ENCODE data around the gene RGS8.

The RGS8 gene

DNA sequence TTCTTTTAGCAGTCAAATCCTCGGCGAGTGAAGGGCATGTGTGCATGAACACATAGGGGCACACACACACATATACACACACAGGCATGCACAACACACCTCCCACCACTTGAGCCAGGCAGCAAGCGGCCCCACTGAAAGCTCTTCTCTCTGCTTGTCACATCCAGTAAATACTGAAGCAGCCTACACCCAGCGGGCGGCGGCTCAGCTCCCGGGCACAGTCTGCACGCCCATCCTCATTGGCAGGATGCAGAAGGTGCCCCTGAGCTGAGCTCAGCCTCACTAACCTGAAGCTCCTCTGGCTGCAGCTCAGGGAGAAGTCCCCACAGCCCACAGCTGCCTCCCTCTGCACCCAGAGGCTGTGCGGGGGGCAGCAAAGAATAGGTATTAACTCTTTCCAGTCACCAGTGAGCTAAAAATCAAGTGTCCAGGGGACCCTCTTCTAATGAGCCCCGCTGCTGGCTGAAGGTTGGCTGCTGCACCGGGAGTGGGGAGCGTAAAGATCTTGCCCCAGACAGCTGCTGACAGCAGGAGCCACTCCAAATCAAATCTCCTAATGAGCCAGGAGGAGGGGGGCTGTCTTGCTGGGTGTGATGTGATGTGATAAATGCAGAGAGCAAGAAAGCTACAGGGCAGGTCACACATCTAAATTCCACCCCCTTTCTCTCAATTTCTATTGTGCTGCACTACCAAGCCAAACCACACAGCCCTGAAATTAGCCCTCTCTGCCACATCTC is 12.5 kb downstream of the RGS8 start:
- no peak for DNase-seq (ENCODE audit: low spot score)

DNA sequence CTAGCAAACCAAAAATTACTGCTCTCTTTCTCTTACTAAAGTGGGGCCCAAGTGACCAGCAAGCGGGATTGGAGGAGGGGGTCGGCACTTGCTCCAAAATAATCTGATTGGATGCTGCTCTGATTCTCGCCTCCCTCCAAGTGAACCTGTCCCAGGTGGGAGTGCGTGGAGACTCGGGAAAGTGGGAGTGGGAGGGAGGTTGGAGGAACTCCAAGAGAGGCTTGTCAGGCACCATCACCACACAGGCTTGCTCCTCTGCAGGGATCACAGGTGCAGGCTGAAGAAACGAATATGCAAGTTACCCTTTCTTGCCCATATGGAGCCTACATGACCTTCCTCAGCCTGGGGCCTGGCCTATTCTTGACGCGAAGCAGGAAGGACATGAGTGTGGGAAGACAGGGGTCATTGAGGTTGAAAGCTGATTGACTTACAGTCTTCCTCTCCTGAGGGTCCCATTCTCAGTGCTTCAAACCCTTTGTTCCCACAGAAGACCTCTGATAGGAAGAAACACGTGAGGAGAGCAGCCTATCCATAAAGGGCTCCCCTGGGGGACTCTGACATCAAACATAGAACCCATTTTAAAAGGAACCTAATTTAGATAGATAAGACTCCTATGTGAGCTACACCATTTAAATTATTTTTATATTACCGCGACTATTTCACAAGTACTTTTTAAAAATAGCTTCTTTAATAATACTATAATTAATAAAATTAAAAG is 14.2 kb downstream of the RGS8 start:
- DNase-seq (ENCODE audit: low spot score), result no peak

DNA sequence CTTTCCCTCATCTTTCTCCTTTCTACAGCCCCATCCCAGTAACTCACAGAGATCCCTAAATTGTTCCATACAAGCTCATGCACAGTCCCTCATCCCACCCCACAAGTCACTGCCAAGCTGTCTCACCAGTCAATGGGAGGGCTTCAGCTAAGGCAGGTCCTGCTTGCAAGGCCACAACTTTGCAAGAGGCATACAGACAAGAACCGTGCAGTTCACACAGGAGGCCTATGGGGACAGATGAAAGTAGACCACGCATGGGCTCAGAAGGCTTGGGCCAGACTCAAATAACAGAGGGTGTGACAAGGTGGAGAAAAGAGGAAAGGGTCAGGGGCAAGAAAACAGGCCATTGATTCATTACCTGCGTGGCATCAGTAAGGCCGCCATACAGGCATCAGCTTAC is 15.1 kb downstream of the RGS8 start:
- no peak for DNase-seq (ENCODE audit: low spot score)

DNA sequence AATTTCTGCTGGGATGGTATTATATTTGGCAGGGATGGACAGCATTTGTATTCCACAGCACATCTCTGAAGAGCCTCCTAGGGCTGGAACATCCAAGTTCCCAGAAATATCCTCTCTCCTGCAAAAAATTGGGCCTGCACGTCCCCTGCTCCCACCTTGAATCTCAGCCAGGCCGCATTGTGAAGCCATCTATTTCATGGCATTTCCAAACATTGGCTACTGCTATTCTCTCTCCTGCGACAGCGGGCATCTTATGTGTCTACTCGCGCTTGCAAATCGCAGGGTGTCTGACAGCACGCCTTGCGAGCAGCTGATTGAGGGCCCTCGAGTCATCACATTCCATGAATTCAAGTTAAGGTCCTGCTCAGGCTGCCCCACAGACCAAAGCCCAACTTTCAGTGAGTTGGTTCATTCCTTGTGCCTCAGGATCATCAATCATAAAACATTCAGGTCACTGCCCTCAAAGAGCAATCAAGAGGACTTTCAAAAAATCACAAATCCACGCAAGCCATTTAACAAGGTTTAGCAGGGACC is 15.8 kb downstream of the RGS8 start:
- no peak for DNase-seq (ENCODE audit: low spot score)

DNA sequence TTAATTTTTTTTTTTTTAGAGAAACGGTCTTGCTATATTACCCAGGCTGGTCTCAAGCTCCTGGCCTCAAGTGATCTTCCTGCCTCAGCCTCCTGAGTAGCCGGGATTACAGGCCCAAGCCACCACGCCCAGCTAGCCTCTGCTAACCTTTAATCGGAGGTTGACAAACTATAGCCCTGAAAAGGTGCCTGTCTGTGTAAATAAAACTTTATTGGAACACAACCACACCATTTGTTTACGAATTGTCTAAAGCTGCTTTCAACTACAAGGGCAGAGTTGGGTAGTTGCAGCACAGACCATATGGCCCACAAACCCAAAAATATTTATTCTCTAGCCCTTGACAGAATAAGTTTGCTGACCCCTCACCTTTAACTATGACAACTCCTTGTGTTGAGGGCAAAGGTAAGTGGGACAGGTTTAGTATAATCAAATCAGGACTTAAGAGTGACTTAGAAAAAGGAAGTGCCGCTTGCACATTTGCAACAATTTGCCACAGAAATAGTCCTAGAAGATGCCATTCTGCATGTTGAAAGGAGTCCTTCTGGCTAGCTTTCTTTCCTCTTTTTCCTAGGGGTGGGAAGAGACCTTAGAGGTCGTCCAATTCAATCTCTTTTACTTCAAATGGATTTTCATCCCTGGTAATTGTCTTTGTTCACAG is 16.4 kb downstream of the RGS8 start:
- no peak for DNase-seq (ENCODE audit: low spot score)

DNA sequence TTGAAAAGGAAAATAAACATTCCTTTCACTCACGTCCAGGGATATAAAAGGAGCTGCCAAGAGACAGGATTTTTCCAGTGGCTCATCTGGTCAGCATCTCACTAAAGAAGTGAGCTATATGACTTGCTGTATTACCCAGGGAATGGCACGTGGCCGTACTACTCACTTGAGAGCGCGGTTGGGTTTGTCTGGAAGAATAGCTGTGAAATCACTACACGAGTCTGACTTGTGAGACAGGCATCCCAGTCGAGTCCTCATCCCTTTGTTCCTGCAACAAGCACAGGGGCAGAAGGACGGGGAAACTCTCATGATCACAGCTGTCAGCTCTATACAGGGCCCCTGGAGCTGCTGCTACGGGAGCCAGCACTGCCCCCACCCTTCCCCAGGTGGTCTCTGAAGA is 17.7 kb downstream of the RGS8 start:
- DNase-seq (ENCODE audit: low spot score), result no peak

DNA sequence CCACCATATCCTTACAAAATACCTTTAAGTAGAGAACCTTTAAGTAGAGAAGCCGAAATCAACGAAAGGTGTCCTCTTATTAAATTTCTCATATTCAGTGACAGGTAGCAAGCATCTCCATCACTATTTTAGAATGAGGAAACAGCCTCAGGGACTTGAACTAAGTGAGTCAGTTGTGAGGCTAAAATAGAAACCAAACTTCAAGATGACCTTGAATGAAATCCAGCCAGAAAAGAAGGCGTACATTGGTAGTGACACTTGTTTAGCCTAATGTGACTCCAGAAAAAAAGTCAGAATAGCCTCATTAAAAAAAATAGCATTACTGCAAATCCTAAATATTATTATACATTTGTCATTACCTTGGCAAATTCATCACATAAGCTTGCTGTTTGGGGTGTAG is 20.1 kb downstream of the RGS8 start:
- no peak for DNase-seq (ENCODE audit: low spot score)

DNA sequence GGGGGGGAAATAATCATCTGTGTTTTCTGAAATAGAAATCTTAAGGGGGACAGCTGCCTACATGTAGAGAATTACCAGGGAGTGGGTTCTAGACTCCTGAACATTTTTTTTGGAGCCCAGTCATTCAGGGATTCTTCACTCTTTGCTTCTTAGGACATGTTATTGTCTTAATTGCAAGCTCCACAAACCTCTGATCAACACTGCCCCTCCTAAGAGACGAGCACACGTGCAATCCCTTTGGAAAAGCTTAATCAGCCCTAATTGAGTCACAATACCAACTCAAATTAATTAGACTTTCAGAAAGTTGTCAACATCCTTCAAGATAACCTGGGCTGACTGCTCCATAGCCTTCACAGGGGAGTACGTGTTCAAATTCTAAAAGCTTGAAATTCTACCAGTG is 21.4 kb downstream of the RGS8 start:
- no peak for DNase-seq (ENCODE audit: low spot score)

DNA sequence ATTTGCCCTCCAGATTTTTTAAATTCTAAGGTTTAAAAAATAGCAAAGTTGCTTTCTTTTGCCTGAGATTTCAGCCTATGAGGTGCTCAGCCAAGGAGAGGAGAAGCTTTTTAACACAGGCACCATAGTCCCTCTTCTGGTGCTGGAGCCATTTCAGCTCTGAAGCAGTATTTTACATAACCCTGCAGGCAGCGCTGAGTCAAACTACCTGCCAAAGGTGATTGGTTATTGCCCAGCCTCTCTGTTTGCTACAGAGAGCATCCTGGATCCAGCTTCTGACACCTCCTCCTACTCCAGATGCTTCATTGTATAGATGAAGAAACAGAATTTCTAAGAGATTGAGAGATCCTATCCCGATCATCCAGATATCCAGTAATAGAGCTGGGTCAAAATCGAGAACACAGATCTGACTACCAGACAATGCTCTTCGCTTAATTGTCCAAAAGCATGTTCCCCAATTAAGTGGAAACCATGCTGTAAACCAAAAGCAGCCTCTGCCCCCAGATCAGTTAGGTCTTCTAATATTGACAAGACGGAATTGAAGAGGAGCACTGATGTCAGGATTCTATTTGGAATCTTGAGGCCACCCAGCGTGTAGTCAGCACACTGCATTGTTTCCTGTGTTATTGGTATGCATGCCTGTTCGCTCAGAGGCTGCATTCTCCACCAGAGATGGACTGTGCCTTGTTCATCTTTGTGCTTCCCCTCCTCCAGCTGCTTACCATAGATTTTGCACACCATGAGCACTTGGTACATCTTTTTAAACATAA is 22.1 kb downstream of the RGS8 start:
- no peak for DNase-seq (ENCODE audit: low spot score)

DNA sequence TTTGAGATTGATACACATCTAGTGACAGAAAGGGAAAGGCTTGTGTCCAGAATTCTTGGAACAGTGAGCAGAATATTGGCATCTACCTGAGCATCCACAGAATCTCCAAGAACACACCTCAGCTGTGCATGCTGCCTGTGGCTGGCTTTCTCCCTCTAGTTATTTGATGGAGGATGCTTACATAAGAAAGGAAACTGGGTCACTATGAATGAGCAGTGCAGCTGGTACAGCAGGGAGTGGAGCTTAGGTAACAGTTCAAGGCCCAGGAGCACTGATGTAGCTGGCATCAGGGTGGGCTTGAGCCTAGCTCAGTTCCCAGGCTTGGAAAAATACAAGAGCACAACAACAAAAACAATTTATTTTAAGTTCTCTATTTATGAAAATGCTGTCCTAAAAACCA is 26.3 kb downstream of the RGS8 start:
- no peak for DNase-seq (ENCODE audit: low spot score)

DNA sequence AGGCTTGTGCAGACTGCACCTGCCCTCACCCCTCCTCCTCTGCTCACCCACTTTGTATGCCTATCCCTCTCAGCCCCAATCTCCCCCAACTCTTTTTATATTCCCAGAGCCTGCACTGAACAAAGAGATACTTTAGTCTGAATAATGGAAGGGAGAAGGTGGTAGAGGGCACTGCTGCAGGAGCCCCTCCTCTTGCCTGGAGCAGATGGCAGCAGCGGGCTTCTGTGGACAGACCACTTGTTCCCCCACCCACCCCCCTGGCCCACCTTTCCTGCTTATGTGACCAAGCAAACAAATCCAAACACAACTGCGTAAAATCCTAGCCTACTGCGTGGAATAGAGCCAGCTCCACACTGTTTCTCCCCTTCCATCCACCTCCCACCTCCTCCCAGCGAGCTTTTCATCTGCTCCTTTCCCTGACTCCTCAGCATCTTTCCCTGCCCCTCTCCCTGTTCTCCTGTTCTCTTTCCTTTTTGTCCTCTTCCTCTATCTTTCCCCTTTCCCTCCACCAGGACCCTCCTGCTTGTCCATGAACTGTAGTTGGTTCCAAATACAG is 27.5 kb downstream of the RGS8 start:
- DNase-seq (ENCODE audit: low spot score), result no peak

DNA sequence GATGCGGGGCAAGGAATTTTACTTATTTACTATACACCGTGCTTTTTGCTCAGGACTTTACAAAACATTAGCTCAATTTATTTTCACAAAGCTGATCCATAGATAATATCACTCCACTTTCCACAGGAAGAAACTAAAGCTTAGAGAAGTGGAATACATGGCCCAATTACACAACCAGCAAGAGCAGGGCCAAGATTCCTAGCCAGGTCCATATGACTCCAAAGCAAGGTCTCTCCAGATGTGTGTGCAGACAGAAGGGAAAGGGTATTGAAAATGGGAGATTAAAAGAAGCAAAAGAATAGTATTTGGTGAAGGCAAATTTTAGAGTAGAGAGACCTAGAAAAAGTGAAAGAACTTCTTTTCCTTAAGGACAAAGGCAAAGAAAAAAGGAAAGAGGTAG is 30.4 kb downstream of the RGS8 start:
- DNase-seq (ENCODE audit: low spot score), result no peak

DNA sequence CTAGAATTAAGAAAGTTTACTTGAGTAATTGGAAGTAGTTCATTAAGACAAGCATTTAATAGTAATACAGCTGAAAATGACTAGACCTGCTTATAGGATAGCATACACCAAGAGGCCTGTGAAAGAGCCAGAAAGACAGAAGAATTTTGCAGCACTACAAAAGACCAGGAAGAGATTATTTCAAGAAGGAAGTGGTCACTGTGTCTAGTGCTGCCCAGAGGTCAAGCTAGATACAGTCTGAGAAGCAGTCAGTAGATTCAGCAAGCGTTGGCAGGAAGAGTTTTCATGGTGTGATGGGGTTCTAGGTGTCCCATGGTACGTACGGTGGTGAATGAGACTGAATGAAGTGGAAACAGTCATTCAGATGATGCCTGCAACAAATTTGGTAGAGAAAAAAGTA is 31.5 kb downstream of the RGS8 start:
- DNase-seq (ENCODE audit: low spot score), result no peak

DNA sequence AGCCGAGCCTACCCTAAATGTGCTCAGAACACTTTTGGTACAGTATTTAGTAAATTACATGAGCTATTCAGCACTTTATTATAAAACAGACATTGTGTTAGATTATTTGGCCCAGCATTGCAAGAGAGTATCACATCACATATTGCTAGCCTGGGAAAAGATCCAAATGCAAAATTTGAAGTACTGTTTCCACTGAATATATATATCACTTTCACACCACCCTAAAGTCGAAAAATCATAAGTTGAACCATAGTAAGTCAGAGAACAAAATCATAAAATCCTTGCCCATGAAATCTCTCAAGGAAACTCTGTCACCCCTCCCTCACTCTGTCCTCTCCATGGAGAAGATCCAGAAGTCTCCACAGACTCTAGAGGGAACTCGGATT is 33.1 kb downstream of the RGS8 start:
- no peak for DNase-seq (ENCODE audit: low spot score)

DNA sequence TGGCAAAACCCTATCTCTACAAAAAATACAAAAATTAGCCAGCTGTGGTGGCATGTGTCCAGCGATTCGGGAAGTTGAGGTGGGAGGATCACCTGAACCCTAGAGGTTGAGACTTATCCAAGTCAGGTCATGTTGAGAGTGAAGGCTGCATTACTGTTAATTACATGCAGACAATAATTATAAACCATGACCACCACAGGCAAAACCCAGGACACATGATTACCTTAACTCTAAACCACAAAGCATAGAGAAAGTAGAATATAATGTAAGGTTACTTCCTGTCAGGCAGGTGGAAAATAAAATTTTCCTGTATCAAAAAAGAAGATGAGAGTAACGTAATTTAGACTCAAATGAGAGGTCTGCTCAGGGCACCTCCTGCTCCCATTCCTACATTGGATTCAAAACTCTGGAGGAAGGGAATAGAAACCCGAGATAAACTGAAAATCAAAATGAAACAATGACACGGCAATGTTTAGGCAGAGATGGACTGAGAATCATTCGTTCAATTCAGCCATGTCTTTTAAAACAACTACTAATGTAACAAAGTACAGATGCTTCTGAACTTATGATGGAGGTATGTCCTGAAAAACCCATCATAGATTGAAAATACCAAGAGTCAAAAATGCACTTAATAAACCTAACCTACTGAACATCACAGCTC is 33.6 kb downstream of the RGS8 start:
- no peak for DNase-seq (ENCODE audit: low spot score)

DNA sequence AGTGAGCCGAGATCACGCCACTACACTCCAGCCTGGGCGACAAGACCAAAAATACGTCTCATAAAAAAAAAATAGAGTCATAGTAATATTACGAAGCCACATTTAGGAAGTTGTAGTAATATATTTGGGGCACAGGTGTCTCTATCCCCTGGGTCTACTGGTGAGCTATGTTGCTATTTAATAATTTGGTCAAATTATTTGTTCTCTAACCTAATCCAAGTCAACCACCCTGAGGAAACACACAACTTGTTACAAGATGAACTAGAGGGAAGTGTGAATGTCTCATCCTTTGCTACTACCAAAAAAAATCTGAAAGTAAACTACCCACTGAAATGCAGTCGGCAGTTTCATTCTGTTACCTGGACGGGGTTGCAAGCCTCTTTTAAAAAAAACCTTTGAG is 35.3 kb downstream of the RGS8 start:
- no peak for DNase-seq (ENCODE audit: low spot score)

DNA sequence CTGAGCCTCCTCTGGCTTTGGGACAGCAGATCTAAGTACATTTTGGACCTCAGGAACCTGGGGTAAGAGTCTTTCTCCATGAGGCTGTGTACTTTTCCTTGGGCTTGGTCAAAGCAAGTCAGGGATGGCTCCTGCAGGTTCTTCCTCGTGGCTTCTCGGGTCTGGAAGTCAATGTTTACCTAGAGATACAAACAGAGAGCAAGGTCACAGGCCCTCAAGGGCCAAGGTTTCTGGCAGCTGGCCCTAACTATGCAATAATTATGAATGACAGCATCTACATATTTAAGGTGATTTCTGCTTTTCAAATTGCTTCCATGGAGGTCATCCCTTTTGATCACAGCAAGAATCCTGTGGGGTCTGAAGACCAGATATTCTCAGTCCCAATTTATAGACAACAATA is 37.6 kb downstream of the RGS8 start:
- no peak for DNase-seq (ENCODE audit: low spot score)

DNA sequence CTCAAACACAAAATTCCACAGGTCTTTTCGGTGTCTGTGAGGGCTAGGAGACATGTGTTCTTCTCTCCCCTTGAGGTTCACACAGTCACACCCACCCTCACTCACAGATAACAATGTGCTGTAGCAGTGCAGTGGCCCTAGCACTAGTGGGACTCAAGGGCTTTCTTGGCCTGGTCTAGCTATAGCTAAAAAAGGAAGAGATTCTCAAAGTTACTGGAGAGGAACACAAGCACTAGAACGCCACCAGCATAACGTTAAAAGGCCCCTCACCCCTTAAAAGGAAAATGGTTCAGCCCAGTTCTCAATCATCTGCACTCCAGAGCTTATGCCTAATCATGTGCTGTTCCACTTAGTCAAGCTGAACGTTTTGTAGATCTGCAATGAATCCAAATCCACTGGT is 39.5 kb downstream of the RGS8 start:
- no peak for DNase-seq (ENCODE audit: low spot score)

DNA sequence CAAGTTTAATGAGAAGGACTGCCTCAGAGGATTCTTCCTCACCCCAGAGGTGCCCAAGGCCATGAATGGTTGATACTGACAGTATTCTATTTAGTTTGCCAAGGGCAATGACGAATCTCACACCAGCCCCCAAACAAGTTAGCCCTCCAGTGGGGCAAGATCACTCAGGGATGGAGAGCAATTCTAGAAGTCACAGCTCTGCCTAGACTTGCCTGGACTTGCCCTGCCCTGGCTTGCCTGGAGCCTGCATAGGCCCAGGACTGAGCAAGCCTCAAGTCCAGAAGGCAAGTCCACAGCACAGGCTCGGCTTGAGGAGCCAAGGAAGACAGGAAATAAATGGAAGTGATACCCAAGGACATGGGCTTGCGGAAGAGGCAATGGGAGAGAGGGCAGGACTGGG is 40.7 kb downstream of the RGS8 start:
- DNase-seq (ENCODE audit: low spot score), result no peak

DNA sequence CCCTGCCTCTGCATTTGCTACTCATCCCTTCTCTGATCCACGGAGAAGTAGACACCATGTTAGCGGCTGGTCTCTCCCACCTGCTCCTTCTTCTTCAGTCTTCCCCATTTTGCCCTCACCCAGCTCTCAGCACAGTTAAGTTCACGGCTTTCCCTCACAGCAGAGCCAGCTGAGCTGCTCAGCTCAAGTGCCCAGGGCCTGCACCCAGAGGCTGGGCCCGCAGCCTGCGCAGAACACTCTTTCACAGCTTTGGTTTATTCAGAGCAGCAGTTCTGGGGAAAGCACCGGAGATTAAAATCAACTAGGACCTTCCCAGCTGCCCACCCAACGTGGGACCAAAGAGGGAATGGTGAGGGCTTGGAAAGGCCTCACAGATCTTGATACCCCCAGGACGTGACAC is 41.9 kb downstream of the RGS8 start:
- no peak for DNase-seq (ENCODE audit: low spot score)

DNA sequence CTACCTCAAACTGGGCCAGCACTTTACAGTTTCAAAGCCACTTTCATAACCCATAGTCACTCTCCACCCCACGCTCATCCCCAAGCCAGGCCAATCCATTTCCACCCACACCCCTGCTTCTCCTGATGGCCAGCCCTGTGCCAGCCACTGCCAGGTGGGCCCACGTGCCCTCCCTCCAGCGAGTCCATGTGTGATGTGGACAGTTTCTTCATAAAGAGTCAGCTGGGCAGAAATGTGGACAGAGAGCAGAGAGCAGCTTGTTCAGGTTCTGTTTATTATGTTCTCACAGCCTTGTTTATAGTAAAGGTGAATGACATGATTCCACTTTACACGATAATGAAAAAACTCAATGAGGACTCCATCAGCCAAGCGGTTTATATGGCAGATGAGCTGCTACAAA is 42.8 kb downstream of the RGS8 start:
- no peak for DNase-seq (ENCODE audit: low spot score)

DNA sequence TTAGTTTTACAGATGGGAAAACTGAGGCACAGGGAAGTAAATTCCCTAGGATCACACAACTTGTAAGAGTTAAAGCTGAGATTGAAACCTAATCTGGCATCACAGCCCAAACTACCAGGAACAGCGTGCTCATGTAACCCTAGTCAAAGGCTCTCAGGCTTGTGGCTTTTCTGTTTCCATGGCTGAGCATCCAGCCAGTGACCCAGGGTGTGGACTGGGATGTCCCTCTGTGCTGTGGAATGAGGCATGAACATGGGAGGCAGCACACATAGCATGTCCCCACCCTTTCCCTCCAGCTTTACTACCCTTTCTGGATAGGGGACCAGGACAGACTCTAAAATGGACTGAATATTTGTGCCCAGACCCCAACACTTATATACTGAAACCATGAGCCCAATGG is 45.1 kb downstream of the RGS8 start:
- no peak for DNase-seq (ENCODE audit: low spot score)
